Endothelial cell of umbilical vein (primary cell): ENCODE results near the gene DMWD. TPM values are rescaled to one million over a fixed set of nuclear protein-coding genes. Genes with fewer than 3 reads are reported as not detected.

Source experiments
- BruUV-seq: library from RNA; stranded (reverse); fragments of 400-500 nt; replicated peaks from 2 replicates; lab custom pipeline; 2021; lab: Mats Ljungman, UMichigan
- CTCF ChIA-PET: fragments of 300-600, 350-600 bp; sonication (Branson Sonifier 250); formaldehyde crosslinking; loops from one replicate; lab custom pipeline; 2021; ENCODE audit warnings: antibody characterized with exemption, inconsistent platforms; lab: Charles Lee
- POLR2A ChIA-PET: fragments of 300-600, 350-600 bp; sonication (Branson Sonifier 250); formaldehyde crosslinking; loops from one replicate; lab custom pipeline; 2021; ENCODE audit warnings: antibody characterized with exemption, inconsistent platforms; lab: Charles Lee
- DNase-seq: peaks from one replicate; pipeline ENCODE4 v3.0.0-alpha.2; 2011; ENCODE audit warnings: low read depth, low spot score
- FAIRE-seq: peaks from 2 replicates; lab custom pipeline; 2011; peaks lifted over from hg19 to GRCh38; lab: Jason Lieb, UNC
- H2AFZ ChIP-seq: 2 replicates; pipeline ENCODE4 v1.6.0; 2012; ENCODE audit warnings: low read depth, low read length, control low read depth, inconsistent platforms
- H3K27ac ChIP-seq: 2 replicates; pipeline ENCODE4 v1.5.1; 2011; ENCODE audit warnings: low read depth, mild to moderate bottlenecking, control low read depth, low read length, moderate library complexity; ENCODE audit not compliant: insufficient read depth
- H3K27me3 ChIP-seq, 2 experiments: 2 replicates each; pipeline versions ENCODE4 v1.6.0 to v1.6.1; 2011; ENCODE audit warnings: low read length in 2 of 2, mixed read lengths in 1 of 2; ENCODE audit not compliant: control insufficient read depth in 2 of 2, insufficient read depth in 2 of 2
- H3K36me3 ChIP-seq, 2 experiments: 2 replicates in 1 of 2; 3 replicates in 1 of 2; pipeline ENCODE4 v1.5.1; 2011; ENCODE audit warnings: low read length in 2 of 2, mild to moderate bottlenecking in 1 of 2, moderate library complexity in 1 of 2; ENCODE audit not compliant: control insufficient read depth in 2 of 2, insufficient read depth in 2 of 2; ENCODE audit errors: extremely low read depth in 1 of 2
- H3K4me1 ChIP-seq: 3 replicates; pipeline ENCODE4 v1.5.1; 2011; ENCODE audit warnings: mild to moderate bottlenecking, low read length; ENCODE audit not compliant: control insufficient read depth, insufficient read depth; ENCODE audit errors: extremely low read depth
- H3K4me2 ChIP-seq: 2 replicates; pipeline ENCODE4 v1.6.1; 2011; ENCODE audit warnings: low read length, control low read depth, mixed read lengths; ENCODE audit not compliant: insufficient read depth
- H3K4me3 ChIP-seq, 3 experiments: fragments of 200-600 bp in 1 of 3; sonication (generic), shearing (Covaris generic) in 1 of 3; replicated peaks in 1 of 3; 2 replicates each; pipeline ENCODE4 v1.5.1; 2011 to 2016; ENCODE audit warnings: control low read depth in 3 of 3, low read length in 3 of 3, mild to moderate bottlenecking in 2 of 3, inconsistent platforms in 1 of 3, low read depth in 1 of 3, moderate library complexity in 1 of 3; ENCODE audit not compliant: insufficient read depth in 1 of 3
- H3K79me2 ChIP-seq: 2 replicates; pipeline ENCODE4 v1.6.0; 2012; ENCODE audit warnings: low read length, inconsistent platforms; ENCODE audit not compliant: control insufficient read depth, insufficient read depth
- H3K9ac ChIP-seq: replicated peaks from 2 replicates; pipeline ENCODE3; 2011; ENCODE audit warnings: low read length, control low read depth; ENCODE audit not compliant: insufficient read depth; ENCODE audit errors: extremely low read depth
- H3K9me1 ChIP-seq: replicated peaks from 3 replicates; pipeline ENCODE4 v1.6.0; 2011; ENCODE audit warnings: mild to moderate bottlenecking, low read length; ENCODE audit not compliant: control insufficient read depth, insufficient read depth; ENCODE audit errors: extremely low read depth
- H3K9me3 ChIP-seq: replicated peaks from 2 replicates; pipeline ENCODE4 v1.5.1; 2012; ENCODE audit warnings: low read length, inconsistent platforms; ENCODE audit not compliant: control insufficient read depth, insufficient read depth
- H4K20me1 ChIP-seq: replicated peaks from 2 replicates; pipeline ENCODE3; 2011; ENCODE audit warnings: mild to moderate bottlenecking, low read length; ENCODE audit not compliant: control insufficient read depth, insufficient read depth; ENCODE audit errors: extremely low read depth
- CTCF ChIP-seq, 2 donors: IDR thresholded peaks; 1 replicate in 1 of 2; 2 replicates in 1 of 2; pipeline ENCODE4 v1.5.1; 2011; ENCODE audit warnings: low read length in 2 of 2, mild to moderate bottlenecking in 2 of 2, moderate library complexity in 2 of 2, control low read depth in 1 of 2, inconsistent platforms in 1 of 2, low read depth in 1 of 2; ENCODE audit not compliant: insufficient read depth in 1 of 2; ENCODE audit errors: extremely low read depth in 1 of 2
- EZH2 ChIP-seq: IDR thresholded peaks from 2 replicates; pipeline ENCODE4 v1.6.1; 2012; ENCODE audit warnings: borderline replicate concordance, low read depth, mild to moderate bottlenecking, moderate library complexity, low read length, inconsistent platforms; ENCODE audit not compliant: severe bottlenecking
- FOS ChIP-seq: IDR thresholded peaks from 2 replicates; pipeline ENCODE4 v1.6.1; 2011; ENCODE audit warnings: mild to moderate bottlenecking, low read length, moderate library complexity, borderline replicate concordance; ENCODE audit not compliant: insufficient read depth
- GATA2 ChIP-seq: IDR thresholded peaks from 2 replicates; pipeline ENCODE4 v1.7.0; 2011; ENCODE audit warnings: low read depth, mild to moderate bottlenecking, moderate library complexity, mixed read lengths, low read length; ENCODE audit not compliant: insufficient read length, insufficient read depth
- JUN ChIP-seq: IDR thresholded peaks from 2 replicates; pipeline ENCODE4 v1.6.1; 2011; ENCODE audit warnings: borderline replicate concordance, low read depth; ENCODE audit not compliant: insufficient read length, insufficient read depth
- MAX ChIP-seq: IDR thresholded peaks from 2 replicates; pipeline ENCODE4 v1.6.1; 2011; ENCODE audit not compliant: insufficient read depth, insufficient read length
- MYC ChIP-seq: IDR thresholded peaks from one replicate; pipeline ENCODE4 v1.6.1; 2011; ENCODE audit warnings: mild to moderate bottlenecking, low read depth, low read length
- POLR2A ChIP-seq: IDR thresholded peaks from 2 replicates; pipeline ENCODE4 v1.6.1; 2012; ENCODE audit warnings: low read depth, mild to moderate bottlenecking, control low read depth, low read length
- POLR2AphosphoS5 ChIP-seq: IDR thresholded peaks from 2 replicates; pipeline ENCODE4 v1.6.1; 2012; ENCODE audit warnings: low read depth, mild to moderate bottlenecking, control low read depth, low read length, moderate library complexity; ENCODE audit not compliant: insufficient read depth
- dilution Hi-C: fragments of 300-500 bp; cut with MboI; formaldehyde crosslinking; loops from one replicate; pipeline ENCODE4 v1.15.0; 2019; ENCODE audit warnings: low sequenced_read_pairs; ENCODE audit not compliant: extremely low pct_ligation_motif_present
- intact Hi-C: fragments of 100-400 bp; cut with micrococcal nuclease; formaldehyde crosslinking; loops from one replicate; pipeline ENCODE4 v1.10.0; 2022
- polyA plus RNA-seq, 4 experiments: library from polyadenylated mRNA; depleted of rRNA in 3 of 4; stranded (reverse) in 3 of 4; unstranded in 1 of 4; fragments of >200 nt; gene quantifications; 2 replicates each; pipeline versions ENCODE4 v1.2.1 to v1.2.3, GENCODE V29; 2011 to 2012; ENCODE audit warnings: missing spikeins in 1 of 4
- total RNA-seq: library from RNA; stranded (reverse); gene quantifications from 2 replicates; pipeline ENCODE4 v1.2.3, GENCODE V29; 2021

DMWD gene
- total and polyA plus RNA-seq, 2 donors (not counting 3 experiments of a cell fraction or from before 2014, with no cell fraction given) = 36.9 to 81.1 TPM

- BruUV-seq = no TSS peak
- Histone ChIP-seq H3K4me3 (peak within 1 kb of the TSS; percentile 81 to 92 (median 82)), H4K20me1 (no peaks in the 10 kb centered on the region), H3K27ac (peak within 1 kb of the TSS; percentile 71), H2AFZ (peak within 1 kb of the TSS; percentile 66), H3K9me3 (no peaks in the 10 kb centered on the region), H3K9ac (peak within 1 kb of the TSS; percentile 77), H3K9me1 (no peaks in the 10 kb centered on the region), H3K79me2 (peaks cover 2% of the 10 kb centered on the region), H3K27me3 (no peaks in the 10 kb centered on the region), H3K4me2 (peak within 1 kb of the TSS; percentile 90), H3K36me3 (peaks cover 0 to 3% of the 10 kb centered on the region in 2 experiments), H3K4me1 (peaks cover 14% of the 10 kb centered on the region)
- intact Hi-C loops (loop anchor here (1.0 kb wide), 3 partner anchors 38 to 52 kb away; no protein-coding TSS in a partner anchor), dilution Hi-C loops (no loop called here)
- DNase-seq (peak; percentile 100), FAIRE-seq (no peak)
- ChIA-PET CTCF (interaction anchor here (0.6 to 6.7 kb wide), 24 partner anchors 9 to 300 kb away, joined by 3 to 125 read pairs (median 6); partner anchors contain the start of genes DMPK, DMWD, FBXO46 and QPCTL), POLR2A (interaction anchor here (0.5 to 2.4 kb wide), 11 partner anchors 10 to 651 kb away, joined by 3 to 24 read pairs (median 6); partner anchors contain the start of genes DMWD, FBXO46, QPCTL and SYMPK)
- TF ChIP-seq JUN (no peak), POLR2A (peak; percentile 77), POLR2AphosphoS5 (peak; percentile 82), MYC (no peak), GATA2 (no peak), CTCF (IDR thresholded peaks at IDR 0.05; ENCODE audit: extremely low read depth in 1 of 2, insufficient read depth in 1 of 2, low read depth in 1 of 2, low read length in 2 of 2) (no peak), MAX (peak; percentile 15), EZH2 (no peak), FOS (no peak)
These were observed 23.5 kb downstream of the DMWD start, which contains the start of gene SIX5 for GRCh38 chr19:45768984-45769782. Gene SIX5 (minus strand): TSS chr19:45769252. CDS start chr19:45768844, 408 bp downstream.
